SU-DHL-6 (cell line): ENCODE measurements around the gene EFCAB6.

Experiments used
- H2AFZ ChIP-seq: fragments of 200-600 bp; sonication (generic); 2 replicates; pipeline ENCODE4 v1.6.1; 2014; ENCODE audit warnings: low read depth, mild to moderate bottlenecking, moderate library complexity, mixed read lengths, antibody characterized with exemption, low read length; ENCODE audit not compliant: severe bottlenecking
- H3F3A ChIP-seq: fragments of 200-600 bp; shearing (Covaris generic); 2 replicates; pipeline ENCODE4 v1.6.0; 2016; ENCODE audit warnings: antibody characterized with exemption, mild to moderate bottlenecking; ENCODE audit not compliant: insufficient read depth
- H3K27ac ChIP-seq: fragments of 200-600 bp; sonication (generic); 2 replicates; pipeline ENCODE4 v1.5.1; 2016; ENCODE audit warnings: low read depth, mild to moderate bottlenecking, low read length, moderate library complexity, mixed read lengths
- H3K27me3 ChIP-seq: fragments of 200-600 bp; sonication (generic), shearing (Covaris generic); 2 replicates; pipeline ENCODE4 v1.6.0; 2014; ENCODE audit warnings: mild to moderate bottlenecking, low read length
- H3K36me3 ChIP-seq: fragments of 200-600 bp; sonication (generic); 2 replicates; pipeline ENCODE4 v1.6.1; 2014; ENCODE audit warnings: mild to moderate bottlenecking, low read length, mixed read lengths
- H3K4me2 ChIP-seq: fragments of 300-600, 200-600 bp; shearing (Covaris generic), sonication (generic); 2 replicates; pipeline ENCODE4 v1.6.0; 2014; ENCODE audit warnings: low read length, low read depth, mild to moderate bottlenecking; ENCODE audit not compliant: poor library complexity, severe bottlenecking
- H3K4me3 ChIP-seq: fragments of 200-600 bp; sonication (generic); 2 replicates; pipeline ENCODE4 v1.5.1; 2014; ENCODE audit warnings: antibody characterized with exemption, low read length, mild to moderate bottlenecking, mixed read lengths; ENCODE audit not compliant: insufficient read depth, poor library complexity, severe bottlenecking
- H3K79me2 ChIP-seq: fragments of 200-600 bp; sonication (generic); 2 replicates; pipeline ENCODE4 v1.6.1; 2014; ENCODE audit warnings: mild to moderate bottlenecking, low read length, moderate library complexity; ENCODE audit not compliant: insufficient read depth
- H3K9ac ChIP-seq: fragments of 200-600 bp; sonication (generic); 2 replicates; pipeline ENCODE4 v1.7.0; 2014; ENCODE audit warnings: mild to moderate bottlenecking, low read length
- H3K9me2 ChIP-seq: fragments of 200-600 bp; sonication (generic); replicated peaks from 2 replicates; pipeline ENCODE4 v1.6.1; 2014; ENCODE audit warnings: low read length; ENCODE audit not compliant: insufficient read depth
- H3K9me3 ChIP-seq: fragments of 200-600 bp; sonication (generic); 2 replicates; pipeline ENCODE4 v1.6.1; 2014; ENCODE audit warnings: low read length, mixed read lengths; ENCODE audit not compliant: insufficient read depth
- H4K20me1 ChIP-seq: fragments of 200-600 bp; sonication (generic); 2 replicates; pipeline ENCODE4 v1.6.1; 2014; ENCODE audit warnings: low read depth, mild to moderate bottlenecking, antibody characterized with exemption, low read length, moderate library complexity, mixed read lengths
- EZH2phosphoT487 ChIP-seq: fragments of 200-600 bp; sonication (generic), shearing (Covaris generic); conservative IDR thresholded peaks from 2 replicates; pipeline ENCODE4 v1.6.1; 2018; ENCODE audit warnings: mild to moderate bottlenecking, antibody characterized with exemption, low read length, moderate library complexity, mixed read lengths
- TF ChIP-seq, protein P1 (sequence below): fragments of 200-600 bp; sonication (generic); IDR thresholded peaks from one replicate; pipeline ENCODE4 v1.5.1; 2017; ENCODE audit warnings: antibody characterized with exemption, mild to moderate bottlenecking, low read length, moderate library complexity; ENCODE audit not compliant: insufficient read depth, poor library complexity, severe bottlenecking

The EFCAB6 gene

DNA sequence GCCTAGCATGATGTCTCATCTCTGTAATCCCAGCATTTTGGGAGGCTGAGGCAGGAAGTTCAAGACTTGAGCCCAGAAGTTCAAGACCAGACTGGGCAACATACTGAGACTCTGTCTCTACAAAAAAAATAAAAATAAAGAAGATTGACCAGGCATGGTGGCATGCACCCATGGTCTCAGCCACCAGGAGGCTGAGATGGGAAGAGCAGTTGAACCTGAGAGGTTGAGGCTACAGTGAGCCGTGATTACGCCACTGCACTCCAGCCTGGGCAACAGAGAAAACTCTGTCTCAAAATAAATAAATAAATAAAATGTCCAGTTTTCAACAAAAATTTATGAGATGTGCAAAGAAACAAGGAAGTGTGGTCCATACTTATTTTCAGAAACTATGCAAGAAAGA, 28.3 kb downstream of the EFCAB6 start:
- Histone ChIP-seq H3K4me2 (no peak overlapping the region), H3K27me3 (no peaks in the 10 kb centered on the region), H3K79me2 (no peaks in the 10 kb centered on the region), H3F3A (no peaks in the 10 kb centered on the region), H3K9me3 (no peaks in the 10 kb centered on the region), H3K9me2 (no peaks in the 10 kb centered on the region), H3K4me3 (no peak overlapping the region), H3K36me3 (no peaks in the 10 kb centered on the region), H3K9ac (no peak overlapping the region), H2AFZ (no peak overlapping the region), H4K20me1 (no peaks in the 10 kb centered on the region), H3K27ac (no peak overlapping the region)
- no peak for TF ChIP-seq EZH2phosphoT487
- TF ChIP-seq, protein P1, sequence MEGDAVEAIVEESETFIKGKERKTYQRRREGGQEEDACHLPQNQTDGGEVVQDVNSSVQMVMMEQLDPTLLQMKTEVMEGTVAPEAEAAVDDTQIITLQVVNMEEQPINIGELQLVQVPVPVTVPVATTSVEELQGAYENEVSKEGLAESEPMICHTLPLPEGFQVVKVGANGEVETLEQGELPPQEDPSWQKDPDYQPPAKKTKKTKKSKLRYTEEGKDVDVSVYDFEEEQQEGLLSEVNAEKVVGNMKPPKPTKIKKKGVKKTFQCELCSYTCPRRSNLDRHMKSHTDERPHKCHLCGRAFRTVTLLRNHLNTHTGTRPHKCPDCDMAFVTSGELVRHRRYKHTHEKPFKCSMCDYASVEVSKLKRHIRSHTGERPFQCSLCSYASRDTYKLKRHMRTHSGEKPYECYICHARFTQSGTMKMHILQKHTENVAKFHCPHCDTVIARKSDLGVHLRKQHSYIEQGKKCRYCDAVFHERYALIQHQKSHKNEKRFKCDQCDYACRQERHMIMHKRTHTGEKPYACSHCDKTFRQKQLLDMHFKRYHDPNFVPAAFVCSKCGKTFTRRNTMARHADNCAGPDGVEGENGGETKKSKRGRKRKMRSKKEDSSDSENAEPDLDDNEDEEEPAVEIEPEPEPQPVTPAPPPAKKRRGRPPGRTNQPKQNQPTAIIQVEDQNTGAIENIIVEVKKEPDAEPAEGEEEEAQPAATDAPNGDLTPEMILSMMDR: no peak

DNA sequence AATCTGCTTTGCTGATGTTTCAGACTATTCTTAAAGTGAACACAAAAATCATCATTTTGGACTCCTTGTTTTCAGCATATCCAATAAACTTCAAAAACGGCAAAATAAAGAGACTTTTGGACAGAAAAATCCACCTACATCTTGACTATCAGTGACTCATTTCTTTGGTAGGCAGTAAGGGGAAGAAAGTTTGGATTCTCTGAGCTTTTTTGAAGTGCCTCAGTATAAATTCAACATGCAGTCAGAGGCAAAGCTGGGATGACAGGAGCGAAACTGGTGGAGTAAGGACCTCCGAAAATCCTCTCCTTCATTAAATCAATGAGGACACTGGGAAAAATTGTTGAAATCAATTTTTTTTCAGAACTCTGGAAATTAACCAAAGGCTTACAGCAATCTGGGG, 29.7 kb downstream of the EFCAB6 start:
- H3K4me3 ChIP-seq: no peak overlapping the region
- H3K27me3 ChIP-seq: no peaks in the 10 kb centered on the region
- H4K20me1 ChIP-seq: no peaks in the 10 kb centered on the region
- H3K9ac ChIP-seq: no peak overlapping the region
- H2AFZ ChIP-seq: no peak overlapping the region
- H3K9me2 ChIP-seq: no peaks in the 10 kb centered on the region
- no peak overlapping the region for H3K4me2 ChIP-seq
- H3F3A ChIP-seq: no peaks in the 10 kb centered on the region
- H3K27ac ChIP-seq: no peak overlapping the region
- H3K9me3 ChIP-seq: no peaks in the 10 kb centered on the region
- no peaks in the 10 kb centered on the region for H3K79me2 ChIP-seq
- TF ChIP-seq, protein P1: no peak
- TF ChIP-seq EZH2phosphoT487: no peak
- no peaks in the 10 kb centered on the region for H3K36me3 ChIP-seq

DNA sequence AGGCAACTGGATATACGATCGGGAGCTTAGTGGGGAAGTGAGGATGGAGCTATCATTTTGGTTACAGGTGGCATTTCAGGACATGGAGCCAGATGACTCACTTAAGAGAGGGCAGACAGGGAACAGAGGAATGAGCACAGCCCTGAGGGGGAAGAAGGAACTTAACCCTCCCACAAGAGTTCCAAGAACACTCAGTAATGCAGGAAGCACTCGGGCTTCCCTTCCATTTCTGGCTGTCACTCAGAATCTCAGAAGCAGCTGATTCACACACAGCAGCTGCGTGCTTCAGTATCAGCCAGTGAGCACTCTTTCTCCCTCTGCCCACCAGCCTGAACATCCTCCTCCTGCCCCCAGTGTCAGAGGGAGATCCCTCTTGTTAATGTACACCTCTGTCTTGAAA, 34.8 kb downstream of the EFCAB6 start:
- TF ChIP-seq EZH2phosphoT487: no peak
- TF ChIP-seq, protein P1: no peak
- H3K9ac ChIP-seq: no peak overlapping the region

More for the DNA sequence above, 34.8 kb downstream of the EFCAB6 start:
- Histone ChIP-seq H3K27me3 (no peaks in the 10 kb centered on the region), H3K27ac (no peak overlapping the region), H3K4me2 (no peak overlapping the region), H3K36me3 (no peaks in the 10 kb centered on the region), H2AFZ (no peak overlapping the region), H3K9me3 (no peaks in the 10 kb centered on the region), H3K4me3 (no peak overlapping the region), H3F3A (no peaks in the 10 kb centered on the region), H3K9me2 (no peaks in the 10 kb centered on the region), H4K20me1 (no peaks in the 10 kb centered on the region), H3K79me2 (no peaks in the 10 kb centered on the region)
